ENCODE results near the gene NAGK.

DNA sequence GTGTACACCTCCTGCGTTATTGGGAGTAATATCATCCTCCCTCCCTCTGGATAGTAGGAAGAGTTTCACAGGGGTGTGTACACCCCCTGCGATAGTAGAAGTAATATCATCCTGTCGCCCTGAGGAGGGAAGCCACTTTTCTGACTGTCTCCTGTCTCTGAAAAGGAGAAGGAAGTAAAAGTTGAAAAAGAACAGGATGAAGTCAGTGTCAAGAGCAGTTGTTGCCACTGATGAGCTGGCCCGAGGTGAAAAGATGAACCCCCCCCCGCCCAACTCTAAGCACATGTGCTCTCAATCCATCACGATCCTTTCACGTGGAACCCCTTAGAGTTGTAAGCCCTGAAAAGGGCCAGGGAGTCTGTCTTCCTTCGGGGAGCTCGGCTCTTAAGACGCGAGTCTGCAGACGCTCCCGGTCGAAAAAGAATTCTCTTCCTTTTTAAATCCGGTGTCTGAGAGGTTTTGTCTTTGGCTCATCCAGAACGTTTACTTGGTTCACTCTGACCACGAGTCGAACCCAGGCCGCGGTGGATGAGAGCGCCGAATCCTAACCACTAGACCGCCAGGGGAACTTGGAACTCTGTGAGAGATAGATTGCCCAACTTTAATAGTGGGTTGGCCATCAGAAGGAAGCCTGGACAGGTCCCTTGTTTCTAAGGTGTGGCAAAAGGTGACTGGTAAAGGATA lies 22.4 kb upstream of the NAGK start:
- TF ChIP-seq POLR2A (IDR thresholded peaks at IDR 0.05; ENCODE audit: low read depth, low read length): no peak
- TF ChIP-seq POLR2AphosphoS5 (IDR thresholded peaks at IDR 0.05; ENCODE audit: low read depth, low read length): no peak

All from GM12891 (cell line).